ENCODE results near the gene NTF4.

The NTF4 gene

GRCh38 chr19:49104229-49104864, 39.7 kb upstream of the NTF4 start:
- no peak overlapping the region for H3K27ac ChIP-seq (ENCODE audit: low read length)
- H3K9me2 ChIP-seq (replicated peaks; ENCODE audit: insufficient read depth, low read length) = no peaks in the 10 kb centered on the region
- H3K9ac ChIP-seq (ENCODE audit: low read length) = no peak overlapping the region
- H3K36me3 ChIP-seq (replicated peaks; ENCODE audit: insufficient read depth, low read length) = peaks cover 6% of the 10 kb centered on the region
- no peaks in the 10 kb centered on the region for H3K9me3 ChIP-seq (replicated peaks; ENCODE audit: insufficient read depth, low read length)
- peaks cover 16% of the 10 kb centered on the region; the same call in 1 of the 2 replicates for H3F3A ChIP-seq (ENCODE audit: insufficient read depth, low read length)
- peaks cover 20% of the 10 kb centered on the region for H3K79me2 ChIP-seq (ENCODE audit: low read length)
- H3K27me3 ChIP-seq (replicated peaks; ENCODE audit: insufficient read depth, low read length) = no peaks in the 10 kb centered on the region
- H4K20me1 ChIP-seq (ENCODE audit: insufficient read depth, low read length) = no peaks in the 10 kb centered on the region; the same call in 1 of the 2 replicates
- TF ChIP-seq CTCF (IDR thresholded peaks at IDR 0.05; ENCODE audit: low read length) (no peak), EZH2phosphoT487 (IDR thresholded peaks at IDR 0.05; ENCODE audit: low read length) (no peak), EZH2 (optimal IDR thresholded peaks at IDR 0.05; ENCODE audit: low read depth, low read length) (no peak)
- no peak for DNase-seq
- H3K4me1 ChIP-seq (ENCODE audit: low read length) = no peaks in the 10 kb centered on the region
- no peak overlapping the region for H2AFZ ChIP-seq (ENCODE audit: low read length)
- H3K4me3 ChIP-seq (ENCODE audit: low read length) = no peak overlapping the region
- H3K4me2 ChIP-seq (ENCODE audit: low read depth, low read length) = no peak overlapping the region

GRCh38 chr19:49103331-49104085, 38.9 kb upstream of the NTF4 start:
- Histone ChIP-seq H3K9ac (ENCODE audit: low read length) (no peak overlapping the region), H3K9me2 (replicated peaks; ENCODE audit: insufficient read depth, low read length) (no peaks in the 10 kb centered on the region), H3K36me3 (replicated peaks; ENCODE audit: insufficient read depth, low read length) (peaks cover 12% of the 10 kb centered on the region), H3K4me2 (ENCODE audit: low read depth, low read length) (no peak overlapping the region), H3K4me1 (ENCODE audit: low read length) (no peaks in the 10 kb centered on the region), H3K27me3 (replicated peaks; ENCODE audit: insufficient read depth, low read length) (no peaks in the 10 kb centered on the region), H3K79me2 (ENCODE audit: low read length) (peaks cover 28% of the 10 kb centered on the region), H3K4me3 (ENCODE audit: low read length) (no peak overlapping the region), H2AFZ (ENCODE audit: low read length) (no peak overlapping the region), H3K27ac (ENCODE audit: low read length) (no peak overlapping the region), H3F3A (ENCODE audit: insufficient read depth, low read length) (peaks cover 9% of the 10 kb centered on the region; the same call in 1 of the 2 replicates), H3K9me3 (replicated peaks; ENCODE audit: insufficient read depth, low read length) (no peaks in the 10 kb centered on the region), H4K20me1 (ENCODE audit: insufficient read depth, low read length) (no peaks in the 10 kb centered on the region; the same call in 1 of the 2 replicates)
- DNase-seq = no peak
- TF ChIP-seq EZH2 (optimal IDR thresholded peaks at IDR 0.05; ENCODE audit: low read depth, low read length) = no peak
- TF ChIP-seq EZH2phosphoT487 (IDR thresholded peaks at IDR 0.05; ENCODE audit: low read length) = no peak
- TF ChIP-seq CTCF (IDR thresholded peaks at IDR 0.05; ENCODE audit: low read length) = no peak

DNA sequence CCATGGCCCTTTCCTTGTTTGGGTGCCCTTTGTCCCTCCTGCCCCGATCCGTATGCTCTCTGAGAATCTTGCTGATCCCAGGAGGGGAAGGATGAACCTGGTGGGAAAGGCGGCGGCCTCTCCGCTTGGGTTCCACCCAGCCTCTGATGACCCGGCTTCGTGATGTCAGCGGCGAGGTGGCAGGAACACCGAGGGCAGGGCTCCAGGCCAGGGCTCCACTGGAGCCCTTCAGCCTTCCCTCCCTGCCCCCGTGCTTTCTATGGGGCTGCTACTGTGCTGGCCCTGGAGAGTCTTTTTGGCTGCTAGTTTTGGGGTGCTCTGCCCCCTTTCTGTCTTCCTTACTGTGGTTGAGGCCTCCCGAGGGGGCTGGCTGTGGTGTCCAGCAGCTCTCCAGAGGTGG, 37.7 kb upstream of the NTF4 start:
- Histone ChIP-seq H3K4me2 (ENCODE audit: low read depth, low read length) (no peak overlapping the region), H3F3A (ENCODE audit: insufficient read depth, low read length) (peaks cover 12% of the 10 kb centered on the region; the same call in 1 of the 2 replicates), H4K20me1 (ENCODE audit: insufficient read depth, low read length) (peaks cover 1% of the 10 kb centered on the region; the same call in 1 of the 2 replicates), H3K9me3 (replicated peaks; ENCODE audit: insufficient read depth, low read length) (no peaks in the 10 kb centered on the region), H3K4me1 (ENCODE audit: low read length) (no peaks in the 10 kb centered on the region), H3K27me3 (replicated peaks; ENCODE audit: insufficient read depth, low read length) (no peaks in the 10 kb centered on the region), H3K36me3 (replicated peaks; ENCODE audit: insufficient read depth, low read length) (peaks cover 17% of the 10 kb centered on the region), H3K4me3 (ENCODE audit: low read length) (no peak overlapping the region), H3K9me2 (replicated peaks; ENCODE audit: insufficient read depth, low read length) (no peaks in the 10 kb centered on the region), H3K9ac (ENCODE audit: low read length) (no peak overlapping the region), H3K27ac (ENCODE audit: low read length) (no peak overlapping the region), H3K79me2 (ENCODE audit: low read length) (peaks cover 40% of the 10 kb centered on the region), H2AFZ (ENCODE audit: low read length) (no peak overlapping the region)
- no peak for TF ChIP-seq CTCF (IDR thresholded peaks at IDR 0.05; ENCODE audit: low read length)
- no peak for TF ChIP-seq EZH2 (optimal IDR thresholded peaks at IDR 0.05; ENCODE audit: low read depth, low read length)
- no peak for TF ChIP-seq EZH2phosphoT487 (IDR thresholded peaks at IDR 0.05; ENCODE audit: low read length)
- no peak for DNase-seq

Data from MM.1S (cell line).